ENCODE data around the gene COL5A1. TPM values are rescaled to one million over a fixed set of nuclear protein-coding genes. Genes with fewer than 3 reads are reported as not detected.
"Not testable (repeated sequence)": the region's sequence is repeated elsewhere in the genome, so short reads cannot be mapped to it uniquely, and the experiment has no call there.

COL5A1 gene
- total RNA-seq, 1 donor from 2014 or later = not detected

- Mint-ChIP-seq H3K4me1 (no peaks in the 10 kb centered on the region), H3K9me3 (no peaks in the 10 kb centered on the region), H3K4me3 (no peak overlapping the region), H3K36me3 (ENCODE audit: low read depth) (no peaks in the 10 kb centered on the region), H3K27ac (no peak overlapping the region), H3K27me3 (peaks cover 7% of the 10 kb centered on the region)
- intact Hi-C loops (cut with micrococcal nuclease) = no loop called here
- no peak for DNase-seq
Measured at GRCh38 chr9:134635351-134636148, 6.1 kb upstream of the COL5A1 start.

DNA sequence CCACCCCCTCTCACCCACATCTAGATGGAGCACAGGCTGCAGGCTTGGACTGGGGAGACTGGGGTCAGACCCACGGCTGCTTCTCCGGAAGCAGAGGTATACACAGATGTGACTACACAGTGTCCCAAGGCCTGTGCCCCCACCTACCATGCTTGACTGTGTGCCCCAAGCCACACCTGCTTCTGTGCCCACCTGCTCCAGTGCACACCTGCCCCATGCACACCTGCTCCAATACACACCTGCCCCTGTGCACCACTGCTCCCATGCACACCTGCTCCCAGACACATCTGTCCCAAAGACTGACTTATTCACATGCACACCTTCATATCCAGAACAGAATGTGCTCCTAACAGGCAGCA, 5.5 kb upstream of the COL5A1 start:
- Mint-ChIP-seq H3K27ac (no peak overlapping the region), H3K27me3 (peaks cover 8% of the 10 kb centered on the region), H3K36me3 (ENCODE audit: low read depth) (no peaks in the 10 kb centered on the region), H3K4me1 (no peaks in the 10 kb centered on the region), H3K9me3 (no peaks in the 10 kb centered on the region), H3K4me3 (no peak overlapping the region)
- DNase-seq = no peak
- intact Hi-C loops (cut with micrococcal nuclease) = no loop called here

GRCh38 chr9:134637241-134637640, 4.4 kb upstream of the COL5A1 start:
- intact Hi-C loops (cut with micrococcal nuclease) = no loop called here
- no peak overlapping the region for H3K4me3 Mint-ChIP-seq
- H3K4me1 Mint-ChIP-seq = no peaks in the 10 kb centered on the region
- no peaks in the 10 kb centered on the region for H3K36me3 Mint-ChIP-seq (ENCODE audit: low read depth)
- no peaks in the 10 kb centered on the region for H3K9me3 Mint-ChIP-seq
- H3K27me3 Mint-ChIP-seq = peaks cover 8% of the 10 kb centered on the region
- no peak overlapping the region for H3K27ac Mint-ChIP-seq
- DNase-seq = no peak

GRCh38 chr9:134637696-134638501, 3.7 kb upstream of the COL5A1 start:
- Mint-ChIP-seq H3K27ac (no peak overlapping the region), H3K4me1 (no peaks in the 10 kb centered on the region), H3K4me3 (no peak overlapping the region), H3K9me3 (no peaks in the 10 kb centered on the region), H3K36me3 (ENCODE audit: low read depth) (no peaks in the 10 kb centered on the region), H3K27me3 (peaks cover 10% of the 10 kb centered on the region)
- intact Hi-C loops (cut with micrococcal nuclease) = no loop called here
- DNase-seq = no peak

- no peaks in the 10 kb centered on the region for H3K9me3 Mint-ChIP-seq
- DNase-seq = no peak
- H3K27ac Mint-ChIP-seq = no peak overlapping the region
- no peak overlapping the region for H3K4me3 Mint-ChIP-seq
- no peaks in the 10 kb centered on the region for H3K4me1 Mint-ChIP-seq
- H3K27me3 Mint-ChIP-seq = peaks cover 14% of the 10 kb centered on the region
- intact Hi-C loops (cut with micrococcal nuclease) = no loop called here
- H3K36me3 Mint-ChIP-seq (ENCODE audit: low read depth) = no peaks in the 10 kb centered on the region
Measured at GRCh38 chr9:134638502-134639090, 3.0 kb upstream of the COL5A1 start.

- Mint-ChIP-seq H3K9me3 (no peaks in the 10 kb centered on the region), H3K36me3 (ENCODE audit: low read depth) (no peaks in the 10 kb centered on the region), H3K4me3 (no peak overlapping the region), H3K4me1 (no peaks in the 10 kb centered on the region), H3K27me3 (peaks cover 14% of the 10 kb centered on the region), H3K27ac (no peak overlapping the region)
- no peak for DNase-seq
- intact Hi-C loops (cut with micrococcal nuclease) = no loop called here
Measured at GRCh38 chr9:134639994-134640393, 1.6 kb upstream of the COL5A1 start.

DNA sequence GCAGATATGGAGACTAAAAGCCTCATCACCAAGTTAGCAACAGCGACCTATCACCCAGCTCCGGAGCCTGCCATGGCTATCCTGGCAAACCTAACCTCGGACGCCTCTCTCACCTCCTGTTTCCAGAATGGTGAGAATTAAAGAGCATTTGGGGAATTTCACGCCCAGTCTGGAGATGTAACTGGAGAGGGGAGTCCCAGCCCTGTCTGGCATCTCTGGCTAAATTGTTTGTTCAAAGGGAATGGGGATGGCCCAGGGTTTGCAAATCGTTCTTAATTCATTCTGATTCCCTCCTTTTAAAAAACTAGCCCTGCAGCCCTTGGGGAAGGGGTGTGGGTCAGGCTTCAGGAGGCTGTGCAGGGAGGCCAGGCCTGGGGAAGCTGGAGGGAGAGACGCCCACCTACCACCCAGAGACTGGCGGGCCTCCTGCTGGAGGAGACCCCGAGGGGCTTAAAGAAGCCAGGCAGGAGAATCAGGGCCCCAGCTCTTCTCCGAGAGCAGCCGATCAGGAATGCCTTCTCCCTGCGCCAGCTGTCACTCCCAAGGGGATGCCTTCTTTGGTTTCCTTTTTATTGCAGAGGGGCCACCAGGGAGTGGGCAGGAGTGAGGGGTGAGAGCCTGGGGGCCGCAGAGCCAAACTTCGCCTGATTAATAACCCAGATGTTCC, 964 bp upstream of the COL5A1 start:
- Mint-ChIP-seq H3K27ac (no peak overlapping the region), H3K27me3 (peaks cover 14% of the 10 kb centered on the region), H3K4me3 (no peak overlapping the region), H3K4me1 (no peaks in the 10 kb centered on the region), H3K9me3 (no peaks in the 10 kb centered on the region), H3K36me3 (ENCODE audit: low read depth) (no peaks in the 10 kb centered on the region)
- intact Hi-C loops (cut with micrococcal nuclease) = no loop called here
- no peak for DNase-seq

DNA sequence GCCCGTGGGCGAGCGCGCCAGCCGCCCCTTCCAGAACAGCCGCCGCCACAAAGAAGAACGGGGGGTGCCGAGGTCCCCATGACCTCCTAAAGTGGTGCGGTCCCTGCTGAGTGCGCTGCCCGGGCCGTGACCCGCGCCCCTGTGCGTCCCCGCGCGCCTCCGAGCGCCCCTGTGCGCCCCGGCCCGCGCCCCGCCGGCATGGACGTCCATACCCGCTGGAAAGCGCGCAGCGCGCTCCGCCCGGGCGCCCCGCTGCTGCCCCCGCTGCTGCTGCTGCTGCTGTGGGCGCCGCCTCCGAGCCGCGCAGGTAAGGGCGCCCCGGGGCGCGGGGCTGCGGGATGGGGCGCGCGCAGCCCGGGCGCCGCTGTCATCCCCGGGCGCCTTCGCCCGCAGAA, 384 bp downstream of the COL5A1 start:
- Mint-ChIP-seq H3K4me3 (no peak overlapping the region), H3K36me3 (ENCODE audit: low read depth) (no peaks in the 10 kb centered on the region), H3K27ac (no peak overlapping the region), H3K27me3 (peaks cover 14% of the 10 kb centered on the region), H3K4me1 (no peaks in the 10 kb centered on the region), H3K9me3 (no peaks in the 10 kb centered on the region)
- intact Hi-C loops (cut with micrococcal nuclease) = no loop called here
- DNase-seq = no peak

DNA sequence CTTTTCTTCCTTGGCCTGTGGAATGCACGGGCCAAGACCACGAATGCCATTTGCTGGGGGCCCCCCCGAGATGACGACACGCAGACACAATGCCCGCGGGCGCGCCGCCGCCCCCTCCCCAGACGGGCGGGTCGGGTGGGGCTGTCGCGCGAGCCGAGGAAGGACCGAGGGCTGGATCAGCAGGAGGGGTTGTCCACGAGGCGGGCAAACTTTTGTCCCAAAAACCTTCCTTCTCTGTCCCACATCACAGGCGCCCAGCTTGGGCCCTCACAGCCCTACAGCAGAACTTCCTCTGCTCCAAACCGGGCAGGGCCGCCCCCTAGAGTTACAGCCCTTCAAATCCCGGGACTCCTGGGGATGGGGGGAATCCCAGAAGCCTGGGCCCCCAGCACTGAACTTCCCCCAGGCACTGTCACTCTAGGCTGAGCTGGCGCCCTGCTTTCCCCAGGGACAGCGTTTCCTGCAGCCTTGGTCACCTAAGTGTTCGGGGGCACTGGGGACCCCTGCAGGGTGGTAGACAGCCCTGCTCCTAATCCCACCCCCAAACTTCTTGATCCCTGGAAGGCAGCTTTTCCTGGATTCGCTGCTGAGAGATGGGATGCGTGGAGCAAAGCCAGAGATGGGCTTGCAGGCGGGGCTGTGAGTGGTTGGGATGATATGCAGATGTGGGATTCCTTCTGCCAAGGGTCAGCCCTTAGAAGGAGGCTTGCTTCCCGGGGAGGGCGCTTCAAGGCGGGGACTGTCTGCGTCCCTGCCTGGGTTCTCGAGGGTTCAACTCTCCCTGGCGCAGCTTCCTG, 980 bp downstream of the COL5A1 start:
- no peaks in the 10 kb centered on the region for H3K4me1 Mint-ChIP-seq
- H3K27me3 Mint-ChIP-seq = peaks cover 14% of the 10 kb centered on the region
- H3K4me3 Mint-ChIP-seq = no peak overlapping the region
- no peak for DNase-seq
- H3K36me3 Mint-ChIP-seq (ENCODE audit: low read depth) = no peaks in the 10 kb centered on the region
- intact Hi-C loops (cut with micrococcal nuclease) = no loop called here
- H3K27ac Mint-ChIP-seq = no peak overlapping the region
- H3K9me3 Mint-ChIP-seq = no peaks in the 10 kb centered on the region

- Mint-ChIP-seq H3K4me3 (no peak overlapping the region), H3K27me3 (peaks cover 14% of the 10 kb centered on the region), H3K36me3 (ENCODE audit: low read depth) (no peaks in the 10 kb centered on the region), H3K4me1 (no peaks in the 10 kb centered on the region), H3K9me3 (no peaks in the 10 kb centered on the region), H3K27ac (no peak overlapping the region)
- no peak for DNase-seq
- intact Hi-C loops (cut with micrococcal nuclease) = no loop called here
Measured at GRCh38 chr9:134643222-134643671, 1.6 kb downstream of the COL5A1 start.

DNA sequence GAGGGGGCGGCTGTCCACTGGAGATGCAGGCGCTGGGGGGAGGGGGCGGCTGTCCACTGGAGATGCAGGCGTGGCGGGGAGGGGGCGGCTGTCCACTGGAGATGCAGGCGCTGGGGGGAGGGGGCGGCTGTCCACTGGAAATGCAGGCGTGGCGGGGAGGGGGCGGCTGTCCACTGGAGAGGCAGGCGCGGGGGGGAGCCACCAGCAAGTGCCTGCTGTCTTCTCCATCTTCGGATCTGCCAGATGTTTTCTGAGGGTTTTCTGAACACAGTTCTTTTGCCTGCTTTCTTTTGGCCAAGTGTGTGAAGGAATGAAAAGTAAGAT, 2.8 kb downstream of the COL5A1 start:
- H3K4me1 Mint-ChIP-seq; H3K9me3 Mint-ChIP-seq; H3K36me3 Mint-ChIP-seq (ENCODE audit: low read depth); H3K27ac Mint-ChIP-seq; DNase-seq; intact Hi-C loops (cut with micrococcal nuclease); H3K4me3 Mint-ChIP-seq: not testable (repeated sequence)
- peaks cover 14% of the 10 kb centered on the region for H3K27me3 Mint-ChIP-seq

DNA sequence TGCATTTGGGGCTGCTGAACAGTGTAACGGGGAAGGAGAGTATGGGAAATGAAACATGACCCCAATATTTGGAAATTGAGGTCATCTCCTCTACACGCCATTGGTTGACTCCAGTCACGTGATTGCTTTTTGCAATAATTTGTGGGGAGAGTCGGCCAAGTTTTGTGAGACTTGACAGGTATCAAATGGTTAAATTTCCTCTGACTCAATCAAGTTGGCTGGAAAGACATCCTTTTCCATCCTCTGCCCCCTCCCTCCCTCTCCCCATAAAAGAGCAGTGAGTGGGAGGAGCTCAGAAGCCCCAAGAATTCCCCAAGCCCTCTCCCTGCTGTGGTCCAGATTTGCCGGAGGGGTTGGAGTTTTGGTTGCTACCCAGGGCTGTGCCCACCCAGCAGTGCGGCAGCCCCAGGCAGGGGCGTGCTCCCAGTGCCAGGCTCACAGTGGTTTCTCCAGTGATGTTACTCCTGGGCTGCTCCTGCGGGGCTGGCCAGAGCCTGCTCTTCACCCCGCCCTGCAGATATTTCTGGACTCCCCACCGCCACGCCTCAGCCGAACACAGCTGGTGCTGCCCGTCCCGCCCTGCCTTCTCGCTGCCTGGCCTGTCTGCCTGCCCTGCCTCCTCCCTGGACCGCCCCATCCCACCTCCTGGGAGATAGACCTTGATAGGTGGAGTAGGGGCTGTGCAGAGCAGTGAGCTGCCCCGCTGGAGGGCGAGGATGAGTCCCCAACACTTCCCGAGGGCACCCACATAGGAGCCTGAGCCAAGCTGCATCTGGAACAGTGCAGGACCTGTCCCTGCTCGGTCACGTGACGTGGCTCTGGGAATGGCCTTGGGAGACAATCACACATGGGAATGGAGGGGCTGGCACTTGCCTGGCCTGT, 3.4 kb downstream of the COL5A1 start:
- DNase-seq = no peak

More for the DNA sequence above, 3.4 kb downstream of the COL5A1 start:
- no peak overlapping the region for H3K27ac Mint-ChIP-seq
- no peaks in the 10 kb centered on the region for H3K36me3 Mint-ChIP-seq (ENCODE audit: low read depth)
- H3K4me1 Mint-ChIP-seq = no peaks in the 10 kb centered on the region
- intact Hi-C loops (cut with micrococcal nuclease) = no loop called here
- no peaks in the 10 kb centered on the region for H3K9me3 Mint-ChIP-seq
- no peak overlapping the region for H3K4me3 Mint-ChIP-seq
- H3K27me3 Mint-ChIP-seq = peaks cover 13% of the 10 kb centered on the region

Data from activated CD4-positive, alpha-beta T cell treated with anti-CD3 and anti-CD28 coated beads, Interleukin-2, amount 10 ng/mL, durations not matched to agents 24 days and 14 days (primary cell).